RWPE2 (cell line): ENCODE measurements around the gene C13orf46.

Experiments used
- ATAC-seq: fragments of 200-7000 bp; cut with Tn5 transposase; 3 replicates; pipeline ENCODE4 v1.9.1; 2021; ENCODE audit warnings: low read depth
- DNase-seq: peaks from one replicate; pipeline ENCODE4 v3.0.0-alpha.2; 2020; ENCODE audit warnings: low spot score
- H3K27ac ChIP-seq: fragments of 450-650 bp; 2 replicates; pipeline ENCODE4 v1.5.1; 2017; ENCODE audit warnings: mild to moderate bottlenecking; ENCODE audit not compliant: poor library complexity, severe bottlenecking
- H3K27me3 ChIP-seq: fragments of 250-450 bp; sonication (Bioruptor Pico); 2 replicates; pipeline ENCODE4 v1.5.1; 2021; ENCODE audit warnings: mild to moderate bottlenecking, moderate library complexity; ENCODE audit not compliant: insufficient read depth, poor library complexity, severe bottlenecking
- H3K36me3 ChIP-seq: fragments of 250-450 bp; sonication (Bioruptor Pico); 2 replicates; pipeline ENCODE4 v1.5.1; 2020; ENCODE audit warnings: low read depth, mild to moderate bottlenecking, moderate library complexity
- H3K4me1 ChIP-seq: fragments of 250-450 bp; sonication (Bioruptor Pico); 2 replicates; pipeline ENCODE4 v1.5.1; 2021; ENCODE audit warnings: mild to moderate bottlenecking, moderate library complexity; ENCODE audit not compliant: insufficient read depth, poor library complexity, severe bottlenecking
- H3K4me3 ChIP-seq: fragments of 250-450 bp; sonication (Bioruptor Pico); 2 replicates; pipeline ENCODE4 v1.5.1; 2021; ENCODE audit warnings: mild to moderate bottlenecking, moderate library complexity; ENCODE audit not compliant: severe bottlenecking
- H3K9me3 ChIP-seq: fragments of 250-450 bp; sonication (Bioruptor Pico); 2 replicates; pipeline ENCODE4 v1.5.1; 2021; ENCODE audit warnings: mild to moderate bottlenecking, moderate library complexity; ENCODE audit not compliant: severe bottlenecking
- TF ChIP-seq, protein P1 (sequence below): fragments of 450-650 bp; IDR thresholded peaks from one replicate; pipeline ENCODE4 v1.5.1; 2017; ENCODE audit warnings: mild to moderate bottlenecking, moderate library complexity; ENCODE audit not compliant: poor library complexity, severe bottlenecking

C13orf46 gene

DNA sequence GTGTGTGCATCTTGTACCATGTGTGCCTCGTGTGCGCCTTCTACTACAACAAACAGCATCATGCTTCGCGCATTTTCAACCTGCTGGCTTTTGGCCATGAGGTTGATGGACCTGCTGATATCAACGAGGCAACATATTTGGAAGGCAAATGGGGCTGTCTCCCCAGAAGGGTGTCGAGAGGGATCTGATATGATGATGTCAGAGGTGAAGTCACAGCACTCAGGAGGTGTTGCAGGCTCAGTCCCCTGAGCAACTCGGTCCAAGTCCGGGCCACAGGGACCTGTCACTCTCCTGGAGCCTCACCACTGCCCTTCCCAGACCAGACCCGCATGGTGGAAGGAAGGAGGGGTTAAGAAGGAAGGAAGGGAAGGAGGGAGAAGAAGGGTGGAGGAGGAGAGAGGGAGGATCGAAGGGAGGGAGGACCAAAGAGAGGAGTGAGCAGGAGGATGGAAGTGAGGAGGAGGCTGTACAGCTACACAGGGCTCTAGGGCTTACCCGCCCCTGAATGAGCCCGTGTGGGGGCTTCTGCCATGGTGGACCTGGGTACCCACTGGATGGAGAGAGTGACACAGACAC, 6.7 kb upstream of the C13orf46 start:
- TF ChIP-seq, protein P1, sequence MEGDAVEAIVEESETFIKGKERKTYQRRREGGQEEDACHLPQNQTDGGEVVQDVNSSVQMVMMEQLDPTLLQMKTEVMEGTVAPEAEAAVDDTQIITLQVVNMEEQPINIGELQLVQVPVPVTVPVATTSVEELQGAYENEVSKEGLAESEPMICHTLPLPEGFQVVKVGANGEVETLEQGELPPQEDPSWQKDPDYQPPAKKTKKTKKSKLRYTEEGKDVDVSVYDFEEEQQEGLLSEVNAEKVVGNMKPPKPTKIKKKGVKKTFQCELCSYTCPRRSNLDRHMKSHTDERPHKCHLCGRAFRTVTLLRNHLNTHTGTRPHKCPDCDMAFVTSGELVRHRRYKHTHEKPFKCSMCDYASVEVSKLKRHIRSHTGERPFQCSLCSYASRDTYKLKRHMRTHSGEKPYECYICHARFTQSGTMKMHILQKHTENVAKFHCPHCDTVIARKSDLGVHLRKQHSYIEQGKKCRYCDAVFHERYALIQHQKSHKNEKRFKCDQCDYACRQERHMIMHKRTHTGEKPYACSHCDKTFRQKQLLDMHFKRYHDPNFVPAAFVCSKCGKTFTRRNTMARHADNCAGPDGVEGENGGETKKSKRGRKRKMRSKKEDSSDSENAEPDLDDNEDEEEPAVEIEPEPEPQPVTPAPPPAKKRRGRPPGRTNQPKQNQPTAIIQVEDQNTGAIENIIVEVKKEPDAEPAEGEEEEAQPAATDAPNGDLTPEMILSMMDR: no peak

DNA sequence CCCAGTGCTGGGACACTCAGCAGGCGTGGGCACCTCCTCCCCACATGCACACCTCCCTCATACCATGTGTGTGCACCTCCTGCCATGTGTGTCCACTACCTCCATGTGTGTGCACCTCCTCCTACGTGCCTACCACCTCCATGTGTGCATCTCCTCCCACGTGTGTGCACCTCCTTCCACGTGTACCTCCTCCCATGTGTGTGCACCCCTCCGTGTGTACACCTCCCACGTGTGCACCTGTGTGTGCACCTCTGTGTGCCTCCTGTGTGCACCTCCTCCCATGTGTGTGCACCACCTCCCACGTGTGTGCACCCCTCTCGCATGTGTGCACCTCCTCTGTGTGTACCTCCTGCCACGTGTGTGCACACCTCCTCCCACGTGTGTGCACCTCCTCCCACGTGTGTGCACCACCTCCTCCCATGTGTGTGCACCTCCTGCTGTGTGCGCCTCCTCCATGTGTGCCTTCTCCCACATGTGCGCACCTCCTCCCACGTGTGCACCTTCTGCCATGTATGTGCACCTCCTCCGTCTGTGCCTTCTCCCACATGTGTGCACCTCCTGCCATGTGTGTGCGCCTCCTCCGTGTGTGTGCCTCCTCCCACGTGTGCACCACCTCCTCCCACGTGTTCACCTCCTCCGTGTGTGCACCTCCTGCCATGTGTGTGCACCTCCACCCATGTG, 6.1 kb upstream of the C13orf46 start:
- Histone ChIP-seq H3K27me3 (no peaks in the 10 kb centered on the region), H3K27ac (no peak overlapping the region), H3K4me3 (no peak overlapping the region), H3K9me3 (no peaks in the 10 kb centered on the region), H3K4me1 (peaks cover 11% of the 10 kb centered on the region), H3K36me3 (peaks cover 3% of the 10 kb centered on the region; the same call in 1 of the 2 replicates)
- TF ChIP-seq, protein P1: no peak
- DNase-seq: peak; percentile 17
- ATAC-seq: no peak

More for the DNA sequence above, 6.7 kb upstream of the C13orf46 start:
- peaks cover 11% of the 10 kb centered on the region for H3K4me1 ChIP-seq
- no peak overlapping the region for H3K4me3 ChIP-seq
- DNase-seq (peak; percentile 37), ATAC-seq (no peak)
- H3K27me3 ChIP-seq: no peaks in the 10 kb centered on the region
- peaks cover 3% of the 10 kb centered on the region; the same call in 1 of the 2 replicates for H3K36me3 ChIP-seq
- H3K9me3 ChIP-seq: no peaks in the 10 kb centered on the region
- H3K27ac ChIP-seq: peak overlapping the region; percentile 13

DNA sequence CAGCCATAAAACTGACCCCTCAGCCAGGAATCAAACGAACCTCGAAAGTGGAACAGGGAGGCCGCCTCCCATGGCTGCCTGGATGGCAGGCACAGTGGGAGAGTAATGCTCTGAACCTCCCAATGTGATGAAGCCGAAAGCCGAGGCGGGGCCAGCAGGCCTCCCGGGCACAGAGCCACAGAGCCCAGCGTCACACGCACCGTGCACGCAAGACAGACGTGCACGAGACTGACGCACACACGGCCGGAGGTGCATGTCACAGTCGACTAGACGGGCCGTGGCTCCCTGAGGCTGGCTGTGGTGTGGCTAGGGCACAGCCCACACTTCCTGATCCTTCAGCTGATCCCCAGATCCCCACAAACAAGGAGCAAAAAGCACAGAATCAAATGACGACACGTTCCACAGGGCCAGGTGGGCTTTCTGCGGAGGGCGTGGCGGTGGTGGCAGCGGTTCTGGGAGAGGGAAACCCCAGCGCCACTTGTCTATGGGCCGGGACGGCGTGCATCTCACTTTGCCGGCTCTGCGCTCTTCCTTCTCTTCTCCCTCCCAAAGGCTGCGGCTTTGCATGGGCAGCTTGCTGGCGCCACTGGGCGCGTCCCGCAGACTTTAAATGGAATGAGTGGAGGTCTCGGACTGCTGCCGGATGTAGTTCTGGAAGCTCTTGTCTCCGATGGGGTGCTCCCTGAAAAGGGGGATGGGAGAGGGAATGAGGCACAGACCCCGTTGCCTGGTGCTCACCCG, 5.0 kb upstream of the C13orf46 start:
- H3K27ac ChIP-seq: no peak overlapping the region
- H3K27me3 ChIP-seq: no peaks in the 10 kb centered on the region
- TF ChIP-seq, protein P1: no peak
- H3K4me1 ChIP-seq: peaks cover 11% of the 10 kb centered on the region
- ATAC-seq (no peak), DNase-seq (peak; percentile 54)
- no peak overlapping the region for H3K4me3 ChIP-seq
- no peaks in the 10 kb centered on the region for H3K9me3 ChIP-seq
- H3K36me3 ChIP-seq: peaks cover 3% of the 10 kb centered on the region; the same call in 1 of the 2 replicates

DNA sequence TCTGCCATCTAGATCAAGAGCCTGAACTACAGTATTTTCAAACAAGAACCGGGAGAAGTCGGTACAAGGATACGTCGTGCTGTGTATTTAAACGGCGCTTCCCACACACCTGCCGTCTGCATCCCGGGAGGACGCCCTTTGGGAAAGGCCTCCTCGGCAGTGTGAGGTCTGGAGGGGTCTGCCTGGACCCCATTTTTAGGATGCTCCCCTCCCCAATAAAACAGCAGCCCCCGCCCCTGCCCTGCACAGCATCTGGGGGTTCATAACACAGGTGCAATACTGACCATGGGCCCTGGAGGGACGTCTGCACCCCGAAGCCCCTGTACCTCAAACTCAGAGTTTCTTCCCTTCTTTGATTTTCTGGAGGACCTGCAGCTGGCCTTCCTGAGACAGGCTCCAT, 4.1 kb upstream of the C13orf46 start:
- H3K4me1 ChIP-seq: peaks cover 11% of the 10 kb centered on the region
- TF ChIP-seq, protein P1: no peak
- H3K36me3 ChIP-seq: peaks cover 3% of the 10 kb centered on the region; the same call in 1 of the 2 replicates

More for the DNA sequence above, 4.1 kb upstream of the C13orf46 start:
- Histone ChIP-seq H3K27me3 (no peaks in the 10 kb centered on the region), H3K4me3 (no peak overlapping the region), H3K9me3 (no peaks in the 10 kb centered on the region), H3K27ac (no peak overlapping the region)
- ATAC-seq (no peak), DNase-seq (peak; percentile 26)
